Nephron (organoid): Measurements from ENCODE around the gene PLAAT4.

Source experiments
- H3K27ac Mint-ChIP-seq, 3 experiments: 2 replicates each; pipeline ENCODE4 v1.8.0; 2020; ENCODE audit warnings: mixed read lengths in 3 of 3, mild to moderate bottlenecking in 2 of 3, moderate library complexity in 1 of 3
- H3K27me3 Mint-ChIP-seq: 2 replicates; pipeline ENCODE4 v1.8.0; 2021; ENCODE audit warnings: low read depth, mild to moderate bottlenecking, moderate library complexity, mixed read lengths
- H3K36me3 Mint-ChIP-seq: 2 replicates; pipeline ENCODE4 v1.8.0; 2020; ENCODE audit warnings: low read depth, mixed read lengths
- H3K4me1 Mint-ChIP-seq: 2 replicates; pipeline ENCODE4 v1.8.0; 2020; ENCODE audit warnings: mixed read lengths
- H3K4me3 Mint-ChIP-seq, 3 experiments: 2 replicates each; pipeline ENCODE4 v1.8.0; 2020; ENCODE audit warnings: mild to moderate bottlenecking in 3 of 3, mixed read lengths in 3 of 3, moderate library complexity in 2 of 3
- H3K9me3 Mint-ChIP-seq: 2 replicates; pipeline ENCODE4 v1.8.0; 2020; ENCODE audit warnings: mixed read lengths
- TF ChIP-seq, protein P1 (sequence below), 3 experiments: fragments of 200-600 bp; sonication (generic); IDR thresholded peaks; one replicate each; pipeline ENCODE4 v1.5.0; 2021; ENCODE audit warnings: antibody characterized with exemption in 3 of 3; ENCODE audit not compliant: unreplicated experiment in 3 of 3

The PLAAT4 gene, protein sequence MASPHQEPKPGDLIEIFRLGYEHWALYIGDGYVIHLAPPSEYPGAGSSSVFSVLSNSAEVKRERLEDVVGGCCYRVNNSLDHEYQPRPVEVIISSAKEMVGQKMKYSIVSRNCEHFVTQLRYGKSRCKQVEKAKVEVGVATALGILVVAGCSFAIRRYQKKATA

DNA sequence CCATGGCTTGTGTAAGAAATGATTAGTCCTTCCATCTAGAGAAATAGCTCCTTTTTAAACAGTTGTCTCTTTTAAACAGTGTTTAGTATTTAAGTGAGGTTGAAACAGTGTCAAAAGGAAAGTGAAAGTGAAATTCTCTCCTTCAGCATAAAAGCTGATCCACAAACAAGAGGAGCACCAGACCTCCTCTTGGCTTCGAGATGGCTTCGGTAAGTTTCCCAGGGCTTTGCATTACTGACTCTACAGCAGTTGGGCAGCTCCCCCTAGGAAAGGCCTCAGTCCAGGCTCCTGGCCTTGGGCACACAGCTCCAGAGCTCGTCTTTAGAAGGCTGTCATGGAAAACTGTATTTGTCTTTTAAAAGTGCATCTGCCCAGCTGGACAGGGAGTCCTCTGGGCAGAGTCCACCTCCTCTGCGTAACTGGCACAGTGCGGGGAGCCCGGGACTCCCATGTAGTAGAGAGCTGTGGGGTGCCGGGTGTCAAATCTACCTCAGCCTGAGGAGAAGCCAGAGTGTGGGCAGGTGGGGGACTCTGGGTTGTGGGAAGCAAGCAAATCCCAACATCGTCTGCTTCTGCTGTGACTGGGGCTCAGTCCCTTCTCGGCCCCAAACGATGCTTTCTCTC is at the start of gene PLAAT4:
Gene PLAAT4, plus strand, starts transcription at position 140 of the 624 bp plus-strand sequence. Its CDS starts 61 bp downstream, at position 201.
- H3K9me3 Mint-ChIP-seq, result no peaks in the 10 kb centered on the region
- TF ChIP-seq, protein P1, sequence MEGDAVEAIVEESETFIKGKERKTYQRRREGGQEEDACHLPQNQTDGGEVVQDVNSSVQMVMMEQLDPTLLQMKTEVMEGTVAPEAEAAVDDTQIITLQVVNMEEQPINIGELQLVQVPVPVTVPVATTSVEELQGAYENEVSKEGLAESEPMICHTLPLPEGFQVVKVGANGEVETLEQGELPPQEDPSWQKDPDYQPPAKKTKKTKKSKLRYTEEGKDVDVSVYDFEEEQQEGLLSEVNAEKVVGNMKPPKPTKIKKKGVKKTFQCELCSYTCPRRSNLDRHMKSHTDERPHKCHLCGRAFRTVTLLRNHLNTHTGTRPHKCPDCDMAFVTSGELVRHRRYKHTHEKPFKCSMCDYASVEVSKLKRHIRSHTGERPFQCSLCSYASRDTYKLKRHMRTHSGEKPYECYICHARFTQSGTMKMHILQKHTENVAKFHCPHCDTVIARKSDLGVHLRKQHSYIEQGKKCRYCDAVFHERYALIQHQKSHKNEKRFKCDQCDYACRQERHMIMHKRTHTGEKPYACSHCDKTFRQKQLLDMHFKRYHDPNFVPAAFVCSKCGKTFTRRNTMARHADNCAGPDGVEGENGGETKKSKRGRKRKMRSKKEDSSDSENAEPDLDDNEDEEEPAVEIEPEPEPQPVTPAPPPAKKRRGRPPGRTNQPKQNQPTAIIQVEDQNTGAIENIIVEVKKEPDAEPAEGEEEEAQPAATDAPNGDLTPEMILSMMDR (IDR thresholded peaks at IDR 0.05; ENCODE audit: unreplicated experiment in 3 of 3), result no peak
- peaks cover 3% of the 10 kb centered on the region for H3K27me3 Mint-ChIP-seq

DNA sequence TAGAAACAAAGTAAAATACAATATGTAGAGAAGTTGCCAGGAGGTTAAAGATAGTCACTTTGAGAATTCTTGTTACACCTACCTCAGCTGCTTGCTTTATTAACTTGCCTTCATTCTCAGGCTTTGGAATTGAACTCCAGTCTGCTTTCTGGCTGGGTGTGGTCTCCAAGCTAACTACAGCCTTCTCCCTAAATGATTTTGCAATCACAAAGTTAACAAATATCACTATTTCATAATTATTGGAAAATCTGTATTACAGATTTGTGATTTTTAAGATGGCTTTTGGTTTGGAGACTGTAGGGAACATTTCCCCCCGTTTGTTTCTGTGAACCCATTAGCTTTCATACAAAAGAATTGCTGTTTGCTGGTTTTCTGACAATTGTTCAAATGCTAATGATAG is 47.8 kb upstream of the PLAAT4 start:
- TF ChIP-seq, protein P1 (IDR thresholded peaks at IDR 0.05; ENCODE audit: unreplicated experiment in 3 of 3), result no peak
- Mint-ChIP-seq H3K27me3 (peaks cover 42% of the 10 kb centered on the region), H3K9me3 (peaks cover 24% of the 10 kb centered on the region), H3K36me3 (no peaks in the 10 kb centered on the region), H3K27ac (no peak overlapping the region), H3K4me1 (peaks cover 27% of the 10 kb centered on the region), H3K4me3 (no peak overlapping the region)

More for the DNA sequence above, at the start of gene PLAAT4:
- peaks cover 14% of the 10 kb centered on the region for H3K4me1 Mint-ChIP-seq
- H3K4me3 Mint-ChIP-seq, result peak within 1 kb of the TSS in 2 of 3 experiments; percentile 63 to 81
- peak within 1 kb of the TSS; percentile 71 to 99 (median 96) for H3K27ac Mint-ChIP-seq
- H3K36me3 Mint-ChIP-seq, result no peaks in the 10 kb centered on the region

DNA sequence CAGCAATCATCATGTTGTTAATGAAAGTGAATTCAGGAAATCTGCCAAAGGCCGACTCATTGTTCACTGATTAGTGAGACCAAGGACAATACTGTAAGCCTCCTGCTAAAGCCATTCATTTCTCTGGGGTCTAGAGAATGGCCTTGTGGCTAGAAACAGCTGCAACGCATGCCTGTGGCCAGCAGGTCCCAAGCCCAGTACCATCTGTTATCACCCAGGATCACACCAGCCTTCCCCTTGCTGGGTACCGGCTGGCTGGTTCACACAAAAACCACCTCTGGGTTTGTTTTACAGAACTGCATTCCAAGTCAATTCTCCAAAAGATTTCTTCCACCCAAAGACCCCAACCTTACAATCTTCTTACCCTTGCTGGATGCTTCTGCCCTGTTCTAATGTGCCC is 46.7 kb upstream of the PLAAT4 start:
- Mint-ChIP-seq H3K4me3 (peak overlapping the region; percentile 10 to 85 (median 84)), H3K27me3 (peaks cover 42% of the 10 kb centered on the region), H3K4me1 (peaks cover 32% of the 10 kb centered on the region), H3K9me3 (peaks cover 15% of the 10 kb centered on the region), H3K27ac (peak overlapping the region in 2 of 3 experiments; percentile 8 to 66), H3K36me3 (no peaks in the 10 kb centered on the region)
- TF ChIP-seq, protein P1 (IDR thresholded peaks at IDR 0.05; ENCODE audit: unreplicated experiment in 3 of 3), result no peak

DNA sequence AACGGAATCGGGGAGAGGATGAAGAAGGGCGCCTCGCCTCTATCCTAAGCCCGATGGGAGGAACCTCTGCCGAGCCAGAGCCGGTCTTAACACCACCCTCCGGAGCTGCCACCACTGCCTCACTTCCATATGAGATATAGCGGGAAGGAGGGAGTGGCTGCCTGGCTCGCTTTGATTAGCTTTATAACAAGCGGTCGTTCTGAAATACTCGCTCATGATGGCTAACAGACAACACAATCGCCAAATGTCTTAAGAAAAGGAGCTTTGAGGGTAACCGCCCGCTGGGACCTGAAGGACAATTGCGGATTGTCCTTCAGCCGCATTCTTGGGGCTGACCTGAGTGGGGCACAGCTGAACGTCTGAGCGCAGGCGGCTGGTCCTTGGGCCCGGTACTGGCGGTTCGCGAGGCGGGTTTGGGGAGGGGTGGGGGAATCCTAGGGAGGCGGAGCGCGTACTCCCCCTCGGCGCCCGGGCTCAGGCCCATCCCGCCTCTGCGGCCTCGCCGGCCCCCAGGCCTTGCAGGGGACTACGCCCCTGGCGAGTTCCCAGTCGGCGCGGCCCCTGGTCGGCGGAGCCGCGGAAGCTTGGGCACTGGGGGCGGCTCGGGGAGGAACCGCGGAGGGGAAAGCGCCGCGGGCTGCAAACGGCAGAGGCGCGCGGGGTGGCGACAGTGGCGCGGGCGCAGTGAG is 45.9 kb upstream of the PLAAT4 start, which contains the start of gene PLAAT5:
Gene PLAAT5, minus strand, starts transcription at position 617 of the 689 bp plus-strand sequence. Its CDS starts 133 bp downstream, at position 484.
- Mint-ChIP-seq H3K27me3 (peaks cover 42% of the 10 kb centered on the region), H3K9me3 (peaks cover 9% of the 10 kb centered on the region), H3K4me3 (peak within 1 kb of the TSS; percentile 84 to 91 (median 91)), H3K27ac (peak within 1 kb of the TSS in 2 of 3 experiments; percentile 8 to 66), H3K36me3 (no peaks in the 10 kb centered on the region), H3K4me1 (peaks cover 36% of the 10 kb centered on the region)
- TF ChIP-seq, protein P1 (IDR thresholded peaks at IDR 0.05; ENCODE audit: unreplicated experiment in 3 of 3), result no peak

DNA sequence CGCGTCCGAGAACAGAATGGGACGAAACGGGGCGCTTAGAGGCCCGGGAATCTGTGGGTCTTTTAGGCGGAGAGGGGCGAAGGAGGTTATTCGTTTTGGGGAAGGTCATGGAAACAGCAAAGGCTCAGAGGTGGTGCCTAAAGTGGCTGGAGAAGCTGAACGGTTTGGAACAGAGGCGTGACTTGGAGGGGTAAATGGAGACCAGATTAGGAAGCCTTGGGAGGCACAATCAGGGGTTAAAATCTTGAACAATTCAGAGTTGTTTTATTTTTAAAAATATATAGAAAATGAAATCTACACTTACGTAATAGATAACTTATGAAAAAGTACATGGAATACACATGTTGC is 45.4 kb upstream of the PLAAT4 start:
- Mint-ChIP-seq H3K4me1 (peaks cover 36% of the 10 kb centered on the region), H3K27me3 (peaks cover 42% of the 10 kb centered on the region), H3K9me3 (peaks cover 5% of the 10 kb centered on the region), H3K4me3 (peak overlapping the region; percentile 84 to 91 (median 91)), H3K27ac (peak overlapping the region in 2 of 3 experiments; percentile 8 to 63), H3K36me3 (no peaks in the 10 kb centered on the region)
- TF ChIP-seq, protein P1 (IDR thresholded peaks at IDR 0.05; ENCODE audit: unreplicated experiment in 3 of 3), result no peak
